HG02981 (cell line): ENCODE data around the gene VASP.

Experiments used
- ATAC-seq: cut with Tn5 transposase; IDR thresholded peaks from one replicate; pipeline ENCODE4 v1.9.1; 2021; ENCODE audit warnings: mild to moderate bottlenecking, moderate library complexity; ENCODE audit not compliant: unreplicated experiment

VASP gene

DNA sequence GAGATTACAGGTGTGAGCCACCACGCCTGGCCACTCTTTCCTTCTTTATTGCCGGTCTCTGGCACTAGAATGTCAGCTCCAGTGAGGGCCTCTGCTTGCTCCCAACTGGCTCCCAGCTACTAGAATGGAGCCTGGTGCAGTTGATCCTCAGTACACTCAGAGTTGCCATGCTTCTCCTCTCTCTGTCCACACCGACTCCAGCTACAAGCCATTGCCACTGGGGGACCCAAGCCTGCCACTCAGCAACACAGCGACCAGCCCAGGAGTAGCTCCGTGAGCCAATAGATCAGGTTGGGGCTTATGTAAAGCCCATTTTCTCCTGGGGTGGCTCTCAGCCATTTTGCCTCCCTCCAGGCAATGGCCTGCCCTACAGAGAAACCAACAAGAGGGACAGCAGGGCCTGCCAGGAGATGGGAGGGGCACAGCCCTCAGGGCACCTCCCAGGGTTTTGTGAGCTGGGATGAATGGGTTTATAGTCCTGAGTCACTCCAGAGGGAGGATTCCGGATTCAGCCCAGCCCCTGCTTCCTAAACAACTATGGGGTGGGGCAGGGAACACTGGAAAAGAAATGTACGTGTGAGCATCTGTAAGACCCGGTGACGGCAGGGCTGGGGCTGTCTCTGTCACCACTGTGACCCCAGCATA, 40.8 kb downstream of the VASP start:
- ATAC-seq: no peak

DNA sequence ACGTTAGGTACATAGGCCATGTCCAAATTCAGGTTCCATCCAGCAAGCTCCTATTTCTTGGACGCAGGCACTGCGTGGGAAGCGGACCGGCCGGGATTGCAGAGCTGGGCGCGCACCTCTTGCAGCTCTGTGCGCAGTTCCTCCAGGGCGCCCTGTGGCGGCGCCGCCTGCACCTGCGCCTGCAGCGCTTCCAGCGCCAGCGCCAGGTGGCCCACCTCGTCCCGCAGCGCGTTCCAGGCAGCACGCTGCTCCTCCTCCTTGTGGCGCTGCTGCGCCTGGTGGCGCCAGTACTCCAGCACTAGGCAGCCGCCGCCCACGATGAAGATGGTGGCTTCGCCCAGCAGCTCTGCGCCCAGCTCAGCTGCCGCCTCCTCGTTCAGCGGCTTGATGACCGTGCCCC, 46.2 kb downstream of the VASP start:
- no peak for ATAC-seq

DNA sequence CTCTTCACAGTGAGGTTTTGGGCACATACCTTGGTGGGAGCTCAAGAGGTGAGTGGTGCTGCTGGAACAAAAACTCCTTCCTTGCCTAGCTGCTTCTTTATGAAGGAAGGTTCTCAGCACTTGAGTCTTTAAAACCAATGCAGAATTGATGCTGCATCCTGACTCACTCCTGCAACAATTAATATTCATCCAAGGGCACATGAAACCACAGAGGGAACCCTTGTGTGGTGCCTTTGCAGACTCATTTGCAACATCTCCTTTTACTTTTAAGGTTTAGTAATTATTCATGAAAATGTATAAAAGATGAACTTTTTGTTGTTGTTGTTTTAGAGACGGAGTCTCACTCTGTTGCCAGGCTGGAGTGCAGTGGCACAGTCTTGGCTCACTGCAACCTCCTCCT, 47.2 kb downstream of the VASP start:
- ATAC-seq: no peak

DNA sequence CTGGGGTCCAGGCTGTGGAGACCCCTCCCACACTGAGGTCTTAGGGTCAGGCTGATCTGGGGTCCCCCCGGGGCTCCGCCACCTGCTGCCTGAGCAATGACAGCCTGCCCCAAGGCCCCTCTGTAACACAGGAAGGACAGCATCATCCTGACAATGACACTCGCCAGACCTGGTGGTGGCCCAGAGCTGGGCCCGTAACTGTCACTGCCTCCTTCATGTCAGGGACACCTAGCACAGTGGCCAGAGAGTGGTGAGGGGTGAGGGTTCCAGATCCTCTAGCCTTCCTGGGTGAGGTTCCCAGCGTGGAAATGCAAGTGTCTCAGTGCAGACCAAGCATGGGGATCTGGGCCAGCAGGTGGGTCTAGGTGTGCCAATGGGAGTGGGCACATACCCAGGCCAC, 49.6 kb downstream of the VASP start:
- no peak for ATAC-seq

DNA sequence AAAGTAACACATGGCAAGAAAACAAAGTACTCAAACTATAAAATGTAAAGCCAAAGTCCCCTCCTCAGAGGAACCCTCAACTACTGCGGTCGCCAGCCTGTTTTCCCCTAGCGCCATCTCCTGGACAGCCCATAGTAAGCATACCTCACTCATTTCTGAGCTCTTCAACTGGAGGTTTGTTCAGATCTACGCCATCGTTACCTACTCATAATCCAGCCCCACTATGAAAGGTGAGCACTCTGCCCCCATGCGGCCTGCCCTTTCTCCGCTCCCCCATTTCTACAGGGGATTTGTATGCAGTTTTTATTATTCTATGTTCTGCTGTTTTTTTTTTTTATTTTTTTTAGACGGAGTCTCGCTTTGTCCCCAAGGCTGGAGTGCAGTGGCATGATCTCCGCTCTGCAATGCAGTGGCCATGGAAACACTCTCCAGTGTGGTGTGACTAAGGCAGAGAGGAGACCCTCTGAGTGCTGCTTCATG, 51.2 kb downstream of the VASP start:
- ATAC-seq: peak; percentile 75

DNA sequence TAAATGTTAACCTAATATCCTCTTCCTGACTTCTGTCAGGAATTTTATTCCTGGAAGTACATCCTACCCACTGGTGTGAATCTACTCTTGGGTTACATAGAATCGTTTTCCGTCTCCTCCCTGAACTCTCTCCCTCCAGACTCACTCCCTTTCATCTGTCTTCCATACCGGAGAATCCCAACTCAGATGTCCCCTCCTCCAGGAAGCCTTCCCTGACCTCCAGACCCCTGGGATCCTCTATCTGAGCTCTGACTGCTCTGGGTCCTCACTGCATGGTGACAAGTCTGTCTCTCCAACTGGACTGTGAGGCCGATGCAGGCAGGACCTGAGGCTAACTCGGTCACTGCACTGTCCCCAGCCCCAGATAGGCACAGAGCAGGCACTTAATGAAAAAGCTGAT, 52.8 kb downstream of the VASP start:
- no peak for ATAC-seq

DNA sequence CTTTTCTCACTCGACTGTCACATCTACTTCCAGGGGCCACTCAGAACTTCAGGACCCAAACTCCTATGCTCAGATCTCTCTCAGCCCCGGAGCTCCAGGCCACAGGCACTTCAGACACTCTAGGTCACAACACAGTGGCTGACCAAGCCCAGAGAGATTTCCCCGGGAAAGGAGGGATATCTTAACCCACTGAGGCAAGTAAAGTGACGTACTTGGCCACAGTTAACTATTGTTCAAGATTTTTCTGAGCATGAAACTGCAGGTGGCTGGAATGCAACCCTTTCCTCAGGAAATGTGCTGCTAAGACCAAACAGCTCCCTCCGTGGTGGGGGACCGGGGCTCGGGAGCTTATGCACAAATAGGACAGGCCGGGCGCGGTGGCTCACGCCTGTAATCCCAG, 53.4 kb downstream of the VASP start:
- no peak for ATAC-seq

DNA sequence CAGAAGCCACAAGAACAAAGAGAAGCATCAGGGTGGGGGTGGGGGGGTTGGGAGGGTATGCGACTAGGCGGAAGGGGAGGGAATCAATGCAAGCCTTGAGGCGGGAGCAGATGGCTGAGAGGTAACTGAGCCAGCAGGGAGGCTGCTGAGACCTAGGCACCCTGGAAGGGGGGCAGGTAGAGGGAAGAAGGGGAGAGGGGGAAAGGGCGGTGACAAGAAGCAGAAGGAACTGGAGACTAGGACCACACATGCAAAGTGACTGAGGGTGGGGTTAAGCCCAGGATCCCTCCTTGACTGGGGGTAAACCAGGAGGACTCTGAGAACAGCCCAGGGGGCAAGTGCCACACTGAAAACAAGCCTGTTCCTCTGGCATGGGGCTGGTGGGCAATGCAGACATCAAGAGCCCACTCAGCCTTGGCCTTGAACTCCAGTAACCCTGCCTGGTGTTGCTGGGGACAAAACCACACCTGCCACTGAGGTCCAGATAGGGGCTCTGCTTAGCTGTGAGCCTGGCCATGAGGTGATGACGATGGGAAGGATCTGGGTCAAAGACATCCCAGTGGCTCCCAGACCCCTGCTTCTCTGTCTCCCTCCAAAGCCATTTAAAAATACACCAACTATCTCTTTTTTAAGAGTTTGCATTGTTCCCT, 57.0 kb downstream of the VASP start:
- ATAC-seq: no peak

DNA sequence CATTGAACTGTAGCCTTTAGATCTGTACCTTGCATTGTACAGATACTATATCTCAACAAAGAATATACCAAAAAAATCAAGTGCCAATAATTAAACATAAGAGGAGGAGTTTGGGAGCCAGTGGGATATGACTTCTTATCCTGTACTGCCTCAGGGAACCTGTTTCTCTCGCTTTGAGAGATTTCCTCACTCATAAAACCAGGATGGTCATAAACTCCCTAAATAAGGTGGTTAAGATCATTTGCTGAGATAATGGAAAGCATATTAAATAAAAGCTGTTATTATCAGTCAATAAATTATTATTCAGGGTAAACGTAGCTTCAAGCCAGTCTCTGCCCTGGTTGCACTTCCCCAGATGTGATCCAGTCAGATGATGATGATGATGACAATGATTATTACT, 60.3 kb downstream of the VASP start:
- ATAC-seq: no peak

DNA sequence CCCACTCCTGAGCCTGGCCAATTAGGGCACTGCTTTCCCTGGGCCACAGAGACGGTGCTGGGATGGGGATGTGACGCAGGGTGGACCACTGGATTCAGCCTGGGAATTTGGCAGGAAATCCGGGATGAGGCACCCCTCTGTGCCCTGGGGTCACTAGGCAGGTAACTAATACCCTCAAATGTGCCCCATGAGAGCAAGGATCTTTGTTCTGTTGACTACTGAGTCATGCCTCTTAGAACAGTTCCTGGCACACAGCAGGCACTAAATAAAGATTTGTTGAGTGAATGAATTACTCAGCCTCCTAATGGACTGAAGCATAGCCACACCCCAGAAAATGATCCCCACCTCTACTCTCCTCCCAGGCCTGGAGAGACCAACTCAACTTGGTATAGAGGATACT, 61.5 kb downstream of the VASP start:
- ATAC-seq: no peak

DNA sequence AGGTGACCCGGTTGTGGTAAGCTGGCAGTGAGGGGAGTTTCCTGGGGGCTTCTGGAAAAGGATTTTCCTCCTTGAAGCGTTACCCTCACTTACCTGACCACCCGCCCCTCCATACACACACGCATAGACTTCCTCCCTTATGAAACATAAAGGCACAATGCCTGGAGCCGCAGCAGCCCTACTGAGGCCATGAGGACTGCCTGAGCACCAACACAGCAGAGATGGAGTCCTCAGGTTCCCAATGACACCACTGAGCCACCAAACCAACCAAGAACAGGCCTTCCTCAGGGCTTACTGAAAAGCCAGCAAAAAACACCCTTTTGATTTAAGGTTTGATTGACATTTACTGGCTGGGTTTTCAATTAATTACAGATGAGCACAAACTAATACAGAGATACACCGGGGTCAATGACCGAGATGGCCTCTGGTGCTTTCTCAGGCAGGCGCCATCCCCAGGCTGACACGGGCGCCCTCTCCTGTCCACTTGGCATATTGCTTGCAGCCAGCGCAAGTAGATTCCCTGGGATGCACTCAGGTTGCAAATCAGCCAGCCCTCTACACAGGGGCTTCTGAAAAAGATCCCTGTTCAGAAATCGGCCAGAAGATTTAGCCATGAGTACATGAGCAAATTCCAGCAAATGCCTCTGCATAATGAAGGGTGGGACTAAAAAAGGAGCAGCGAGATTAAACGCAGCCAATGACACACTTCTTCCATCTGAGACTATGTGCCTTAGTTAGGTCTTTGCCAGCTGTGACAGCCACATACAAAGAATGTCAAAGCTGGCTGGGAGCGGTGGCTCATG, 62.5 kb downstream of the VASP start:
- ATAC-seq: no peak

DNA sequence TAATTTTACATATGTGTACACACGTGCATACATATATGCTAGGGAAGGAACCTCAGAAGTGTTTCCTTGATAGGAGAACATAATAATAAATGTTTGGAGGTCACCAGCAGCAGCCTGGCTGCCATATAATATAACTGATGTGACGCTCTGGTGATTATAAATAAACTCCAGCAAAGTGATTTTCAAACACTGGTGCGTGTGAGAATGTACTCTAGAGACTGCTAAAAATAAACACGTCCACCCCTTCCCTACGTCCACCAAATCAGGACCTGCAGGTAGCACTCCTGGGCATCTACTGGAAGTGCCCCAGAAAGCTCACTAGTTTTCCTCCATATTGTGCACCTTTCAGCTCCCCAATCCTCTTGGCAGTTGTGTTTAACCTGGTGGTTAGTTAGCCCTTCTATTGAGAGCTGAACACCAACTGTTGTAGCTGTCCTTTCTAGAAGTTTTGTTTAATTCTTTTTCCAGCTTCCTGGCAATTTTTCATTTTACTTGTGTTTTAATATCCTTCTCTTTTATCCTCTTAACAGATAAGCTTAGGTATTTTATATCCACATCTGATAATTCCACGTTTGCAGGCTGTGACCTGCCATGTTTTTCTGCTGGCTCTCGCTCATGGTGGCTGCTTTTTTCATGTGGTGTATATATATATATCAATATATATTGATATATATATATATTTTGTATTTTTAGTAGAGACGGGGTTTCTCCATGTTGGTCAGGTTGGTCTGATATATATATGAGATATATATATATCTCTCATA, 64.4 kb downstream of the VASP start:
- no peak for ATAC-seq

DNA sequence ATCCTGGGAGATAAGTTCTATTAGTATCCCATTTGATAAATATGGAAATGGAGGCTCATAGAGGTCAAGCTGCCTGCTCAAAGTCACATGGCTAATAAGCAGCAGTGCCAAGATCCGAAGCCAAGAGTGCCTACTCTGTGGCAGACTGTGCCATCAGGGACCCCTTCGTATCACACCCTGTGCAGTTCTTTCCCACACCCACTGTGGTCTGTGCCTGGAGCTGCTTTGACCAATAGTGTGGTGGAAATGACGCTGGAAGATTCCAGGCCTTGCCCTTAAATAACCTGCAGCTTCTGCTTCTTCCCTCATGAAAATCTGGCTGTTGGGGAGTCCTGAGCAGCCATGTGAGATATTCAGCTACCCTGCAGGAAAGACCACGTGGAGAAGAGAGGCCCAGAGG, 67.2 kb downstream of the VASP start:
- no peak for ATAC-seq

DNA sequence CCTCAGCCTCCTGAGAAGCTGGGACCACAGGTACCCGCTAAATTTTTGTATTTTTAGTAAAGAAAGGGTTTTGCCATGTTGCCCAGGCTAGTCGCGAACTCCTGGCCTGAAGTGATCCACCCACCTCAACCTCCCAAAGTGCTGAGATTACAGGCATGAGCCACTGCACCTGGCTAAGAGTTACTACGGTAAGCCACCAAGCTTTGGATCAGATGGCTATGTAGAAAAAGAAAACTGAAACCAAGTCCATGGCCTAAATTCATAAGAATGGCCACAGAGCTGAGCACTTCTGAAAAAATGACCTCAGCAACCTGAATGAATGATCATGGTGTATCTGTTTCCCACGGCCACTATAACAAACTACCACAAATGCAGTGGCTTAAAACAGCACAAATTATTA, 67.9 kb downstream of the VASP start:
- ATAC-seq: no peak
